Endothelial cell (in vitro differentiated cells): ENCODE results near the gene FAM163A. TPM values are rescaled to one million over a fixed set of nuclear protein-coding genes. Genes with fewer than 3 reads are reported as not detected.

Experiments used
- DNase-seq: peaks from one replicate; pipeline ENCODE4 v3.0.0; 2021; ENCODE audit warnings: low spot score
- H3K27ac Mint-ChIP-seq: one replicate; pipeline ENCODE4 v1.8.0; 2021; ENCODE audit warnings: mixed read lengths, inconsistent platforms; ENCODE audit not compliant: unreplicated experiment
- H3K27me3 Mint-ChIP-seq: one replicate; pipeline ENCODE4 v1.8.0; 2021; ENCODE audit warnings: mild to moderate bottlenecking, moderate library complexity, mixed read lengths, inconsistent platforms; ENCODE audit not compliant: unreplicated experiment
- H3K36me3 Mint-ChIP-seq: one replicate; pipeline ENCODE4 v1.8.0; 2021; ENCODE audit warnings: mild to moderate bottlenecking, low read depth, mixed read lengths, inconsistent platforms; ENCODE audit not compliant: unreplicated experiment
- H3K4me1 Mint-ChIP-seq: one replicate; pipeline ENCODE4 v1.8.0; 2021; ENCODE audit warnings: mild to moderate bottlenecking, mixed read lengths, inconsistent platforms; ENCODE audit not compliant: unreplicated experiment
- H3K4me3 Mint-ChIP-seq: one replicate; pipeline ENCODE4 v1.8.0; 2021; ENCODE audit warnings: mild to moderate bottlenecking, mixed read lengths, inconsistent platforms; ENCODE audit not compliant: unreplicated experiment
- H3K9me3 Mint-ChIP-seq: one replicate; pipeline ENCODE4 v1.8.0; 2021; ENCODE audit warnings: mixed read lengths, inconsistent platforms; ENCODE audit not compliant: unreplicated experiment
- CTCF ChIP-seq: fragments of 200-600 bp; sonication (generic); IDR thresholded peaks from one replicate; pipeline ENCODE4 v1.5.0; 2021; ENCODE audit warnings: antibody characterized with exemption; ENCODE audit not compliant: unreplicated experiment
- total RNA-seq: library from RNA; stranded (reverse); fragmentation: NEBNext Ultra II Directional; extraction: Animal tissue kit (Norgen Biotek cat#: 25700); gene quantifications from one replicate; pipeline ENCODE4 v1.2.1, GENCODE V29; 2021; ENCODE audit not compliant: unreplicated experiment

FAM163A gene
- total RNA-seq, 1 donor from 2014 or later, result not detected

- H3K27ac Mint-ChIP-seq, result no peak overlapping the region
- no peaks in the 10 kb centered on the region for H3K4me1 Mint-ChIP-seq
- H3K36me3 Mint-ChIP-seq, result no peaks in the 10 kb centered on the region
- no peak for TF ChIP-seq CTCF
- H3K4me3 Mint-ChIP-seq, result no peak overlapping the region
- DNase-seq, result no peak
- H3K9me3 Mint-ChIP-seq, result no peaks in the 10 kb centered on the region
- peaks cover 22% of the 10 kb centered on the region for H3K27me3 Mint-ChIP-seq
These were observed 65.4 kb downstream of the FAM163A start for GRCh38 chr1:179808503-179808902.

- TF ChIP-seq CTCF, result peak; percentile 93
- DNase-seq, result peak; percentile 73
- H3K4me3 Mint-ChIP-seq, result no peak overlapping the region
- H3K36me3 Mint-ChIP-seq, result no peaks in the 10 kb centered on the region
- no peak overlapping the region for H3K27ac Mint-ChIP-seq
- no peaks in the 10 kb centered on the region for H3K9me3 Mint-ChIP-seq
- H3K4me1 Mint-ChIP-seq, result peaks cover 1% of the 10 kb centered on the region
- peaks cover 21% of the 10 kb centered on the region for H3K27me3 Mint-ChIP-seq
These were observed 66.6 kb downstream of the FAM163A start for GRCh38 chr1:179809506-179810366.

- H3K9me3 Mint-ChIP-seq, result no peaks in the 10 kb centered on the region
- H3K36me3 Mint-ChIP-seq, result no peaks in the 10 kb centered on the region
- peaks cover 26% of the 10 kb centered on the region for H3K27me3 Mint-ChIP-seq
- H3K27ac Mint-ChIP-seq, result no peak overlapping the region
- TF ChIP-seq CTCF, result no peak
- peaks cover 7% of the 10 kb centered on the region for H3K4me1 Mint-ChIP-seq
- DNase-seq, result no peak
- H3K4me3 Mint-ChIP-seq, result no peak overlapping the region
These were observed 67.2 kb downstream of the FAM163A start for GRCh38 chr1:179810367-179810715.

- H3K36me3 Mint-ChIP-seq, result no peaks in the 10 kb centered on the region
- peaks cover 18% of the 10 kb centered on the region for H3K4me1 Mint-ChIP-seq
- H3K27me3 Mint-ChIP-seq, result peaks cover 33% of the 10 kb centered on the region
- no peaks in the 10 kb centered on the region for H3K9me3 Mint-ChIP-seq
- no peak overlapping the region for H3K4me3 Mint-ChIP-seq
- no peak for DNase-seq
- H3K27ac Mint-ChIP-seq, result no peak overlapping the region
- no peak for TF ChIP-seq CTCF
These were observed 69.6 kb downstream of the FAM163A start for GRCh38 chr1:179812501-179813292.
